Erythroblast (primary cell): Measurements from ENCODE around the gene SMC1B.

ENCODE experiments used
- GATA1 ChIP-seq: IDR thresholded peaks from 2 replicates; pipeline ENCODE4 v1.6.1; 2011; ENCODE audit warnings: low read depth, mild to moderate bottlenecking, control low read depth, low read length, moderate library complexity
- POLR2A ChIP-seq: IDR thresholded peaks from 2 replicates; pipeline ENCODE4 v1.6.1; 2011; ENCODE audit warnings: mild to moderate bottlenecking, low read length

DNA sequence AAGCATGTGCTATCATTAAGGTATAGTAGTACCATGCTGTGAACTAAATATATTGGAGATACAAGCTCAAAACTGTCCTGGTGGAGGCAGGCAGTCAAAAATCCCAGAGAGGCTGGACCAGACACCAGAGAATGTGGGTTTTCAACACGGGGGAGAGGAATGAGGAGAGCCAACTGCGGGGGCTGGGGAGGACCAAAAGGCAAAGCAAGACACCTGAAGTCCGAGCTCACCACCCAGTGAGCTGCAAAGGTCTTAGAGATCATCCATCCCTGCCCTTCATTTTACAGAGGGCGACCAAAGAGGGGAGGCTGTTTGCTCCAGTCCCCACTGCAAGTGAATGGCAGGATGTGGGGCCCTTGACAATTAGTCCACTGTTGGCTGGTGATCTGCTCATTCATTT is 10.1 kb upstream of the SMC1B start:
- TF ChIP-seq POLR2A (no peak), GATA1 (no peak)
